Muscle layer of duodenum (tissue), 2 donors: ENCODE measurements around the gene TMED1.

Experiments used
- H3K27ac ChIP-seq: one replicate; pipeline ENCODE4 v1.7.0; 2013; ENCODE audit warnings: mild to moderate bottlenecking, low read length
- H3K27me3 ChIP-seq: one replicate; pipeline ENCODE4 v1.7.0; 2013; ENCODE audit warnings: low read depth, mild to moderate bottlenecking, control low read depth, low read length
- H3K36me3 ChIP-seq, 2 donors: one replicate each; pipeline ENCODE4 v1.7.0; 2013; ENCODE audit warnings: low read length in 2 of 2, control low read depth in 1 of 2, mild to moderate bottlenecking in 1 of 2; ENCODE audit not compliant: insufficient read depth in 2 of 2, control insufficient read depth in 1 of 2
- H3K4me1 ChIP-seq, 2 donors: one replicate each; pipeline ENCODE4 v1.7.0; 2013; ENCODE audit warnings: low read length in 2 of 2, mild to moderate bottlenecking in 2 of 2, control low read depth in 1 of 2, moderate library complexity in 1 of 2; ENCODE audit not compliant: insufficient read depth in 2 of 2, control insufficient read depth in 1 of 2
- H3K4me3 ChIP-seq, 2 donors: one replicate each; pipeline ENCODE4 v1.7.0; 2013; ENCODE audit warnings: low read length in 2 of 2, low read depth in 1 of 2, mild to moderate bottlenecking in 1 of 2
- H3K9me3 ChIP-seq, 2 donors: one replicate each; pipeline ENCODE4 v1.7.0; 2013; ENCODE audit warnings: low read length in 2 of 2, control low read depth in 1 of 2, mild to moderate bottlenecking in 1 of 2; ENCODE audit not compliant: control insufficient read depth in 1 of 2
- donor health status: healthy.

TMED1 gene

DNA sequence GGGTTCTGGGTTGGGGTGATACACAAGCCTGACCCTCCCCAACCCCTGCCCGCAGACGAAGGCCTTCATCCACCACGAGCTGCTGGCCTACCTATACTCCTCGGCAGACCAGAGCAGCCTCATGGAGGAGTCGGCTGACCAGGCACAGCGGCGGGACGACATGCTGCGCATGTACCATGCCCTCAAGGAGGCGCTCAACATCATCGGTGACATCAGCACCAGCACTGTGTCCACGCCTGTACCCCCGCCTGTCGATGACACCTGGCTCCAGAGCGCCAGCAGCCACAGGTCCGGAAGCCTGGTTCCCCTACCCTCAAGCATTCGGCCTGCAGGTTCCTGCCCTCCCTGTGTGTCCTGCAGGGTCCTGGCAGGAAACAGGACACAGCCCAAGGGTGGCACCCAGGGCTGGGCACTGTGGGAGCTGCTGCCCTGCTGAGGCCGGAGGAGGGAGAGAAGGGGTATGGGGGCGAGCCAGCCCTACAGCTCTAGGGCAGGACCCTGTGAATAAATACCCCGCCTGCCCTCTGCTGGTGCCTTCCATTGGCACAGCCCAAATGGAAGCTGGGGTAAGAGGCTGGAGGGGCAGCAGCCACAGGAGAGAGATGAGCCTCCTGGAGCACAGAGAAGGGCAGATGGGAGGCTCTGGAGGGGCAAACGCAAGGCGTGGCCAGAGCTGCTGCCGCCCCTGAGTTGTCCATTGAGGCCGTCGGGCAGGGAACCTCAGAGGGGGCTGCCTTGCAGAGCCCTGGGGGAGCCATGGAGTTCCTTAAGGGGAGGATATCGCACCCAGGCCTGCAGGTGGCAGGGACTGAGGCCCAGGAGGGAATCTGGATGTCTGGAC is 6.8 kb downstream of the TMED1 start:
- Histone ChIP-seq H3K27ac (no peak overlapping the region), H3K36me3 (peaks cover 23 to 75% of the 10 kb centered on the region in 2 donors)

DNA sequence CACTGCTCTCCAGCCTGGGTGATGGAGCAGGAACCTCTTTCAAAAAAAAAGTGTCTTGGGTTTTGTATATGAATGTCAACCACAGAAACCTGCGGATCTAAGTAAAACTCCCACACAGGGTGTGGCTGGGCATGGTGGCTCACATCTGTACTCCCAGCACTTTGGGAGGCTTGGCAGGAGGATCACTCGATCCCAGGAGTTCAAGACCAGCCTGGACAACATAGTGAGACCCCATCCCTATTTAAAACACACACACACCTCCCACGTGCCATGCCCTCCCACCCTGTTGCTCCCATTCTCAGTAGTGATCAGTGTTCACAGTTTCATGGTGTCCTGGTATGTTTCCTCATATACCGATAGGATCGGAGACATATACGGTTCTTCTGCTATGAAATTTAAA is 9.2 kb downstream of the TMED1 start:
- H3K36me3 ChIP-seq: peaks cover 27 to 69% of the 10 kb centered on the region in 2 donors

More for the DNA sequence above, 6.8 kb downstream of the TMED1 start:
- H3K4me1 ChIP-seq: no peaks in the 10 kb centered on the region
- H3K4me3 ChIP-seq: no peak overlapping the region
- no peaks in the 10 kb centered on the region for H3K27me3 ChIP-seq
- no peaks in the 10 kb centered on the region for H3K9me3 ChIP-seq

DNA sequence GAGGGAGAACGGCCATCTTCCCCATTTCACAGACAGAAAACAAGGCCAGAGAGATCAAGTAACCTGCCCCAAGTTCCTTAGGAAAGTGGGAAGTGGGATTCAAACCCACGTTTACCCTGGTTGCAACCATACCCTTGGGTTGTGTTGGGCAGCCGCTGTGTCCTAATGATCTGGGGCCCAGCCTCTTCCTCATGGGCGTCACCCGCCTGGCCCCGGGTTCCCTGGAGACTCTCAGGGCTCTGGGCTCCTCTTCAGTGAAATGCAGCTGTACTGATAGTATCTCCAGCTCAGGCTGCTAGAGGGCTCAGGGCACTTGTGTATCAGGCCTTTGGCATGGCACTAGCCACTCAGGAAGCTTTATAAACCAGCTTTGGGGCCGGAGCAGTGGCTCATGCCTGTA is 9.8 kb downstream of the TMED1 start:
- H3K27me3 ChIP-seq: no peaks in the 10 kb centered on the region
- H3K27ac ChIP-seq: no peak overlapping the region
- peaks cover 28 to 69% of the 10 kb centered on the region in 2 donors for H3K36me3 ChIP-seq
- no peaks in the 10 kb centered on the region for H3K4me1 ChIP-seq
- no peak overlapping the region for H3K4me3 ChIP-seq
- no peaks in the 10 kb centered on the region for H3K9me3 ChIP-seq

More for the DNA sequence above, 9.2 kb downstream of the TMED1 start:
- no peak overlapping the region for H3K27ac ChIP-seq
- no peaks in the 10 kb centered on the region for H3K4me1 ChIP-seq
- H3K9me3 ChIP-seq: no peaks in the 10 kb centered on the region
- no peaks in the 10 kb centered on the region for H3K27me3 ChIP-seq
- no peak overlapping the region for H3K4me3 ChIP-seq

DNA sequence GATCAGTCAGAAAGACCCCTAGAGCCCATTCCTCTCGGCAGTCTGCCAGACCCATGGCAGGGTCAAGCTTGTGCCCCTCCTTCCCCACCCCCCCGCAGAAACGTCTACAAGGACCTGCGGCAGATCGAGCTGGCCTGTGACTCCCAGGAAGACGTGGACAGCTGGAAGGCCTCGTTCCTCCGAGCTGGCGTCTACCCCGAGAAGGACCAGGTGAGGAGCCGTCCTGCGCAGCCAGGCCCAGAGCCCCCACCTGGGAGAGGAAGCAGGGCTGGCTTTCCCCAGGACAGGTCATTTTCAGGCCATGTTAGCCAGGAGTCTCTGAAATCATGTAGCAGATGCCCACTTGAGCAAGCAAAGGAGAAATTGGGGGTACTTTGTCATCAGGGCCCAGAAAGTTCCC is 12.3 kb downstream of the TMED1 start:
- Histone ChIP-seq H3K27ac (no peak overlapping the region), H3K36me3 (peaks cover 42 to 61% of the 10 kb centered on the region in 2 donors), H3K4me3 (no peak overlapping the region), H3K9me3 (no peaks in the 10 kb centered on the region), H3K4me1 (no peaks in the 10 kb centered on the region), H3K27me3 (no peaks in the 10 kb centered on the region)

DNA sequence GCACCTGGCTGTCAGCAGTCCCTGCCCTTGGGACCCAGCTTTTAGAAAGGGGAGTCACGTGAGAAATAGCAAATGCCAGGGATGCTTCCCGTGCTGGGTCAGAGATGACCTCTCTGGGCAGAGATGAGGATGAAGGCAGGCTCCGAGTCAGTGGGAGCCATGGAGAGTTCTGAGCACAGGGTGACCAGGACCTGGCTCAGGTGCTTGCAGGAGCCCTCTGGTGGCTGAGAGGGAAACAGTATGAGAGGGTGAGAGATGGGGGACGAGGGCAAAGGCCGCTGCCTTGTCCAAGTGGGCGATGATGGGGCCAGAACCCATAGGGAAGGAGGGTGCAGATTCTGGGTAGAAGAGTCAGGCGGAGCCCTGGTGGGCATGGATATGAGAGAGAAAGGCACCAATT is 15.8 kb downstream of the TMED1 start:
- Histone ChIP-seq H3K9me3 (no peaks in the 10 kb centered on the region), H3K27me3 (no peaks in the 10 kb centered on the region), H3K4me3 (no peak overlapping the region), H3K36me3 (peaks cover 35 to 69% of the 10 kb centered on the region in 2 donors), H3K27ac (no peak overlapping the region), H3K4me1 (no peaks in the 10 kb centered on the region)

DNA sequence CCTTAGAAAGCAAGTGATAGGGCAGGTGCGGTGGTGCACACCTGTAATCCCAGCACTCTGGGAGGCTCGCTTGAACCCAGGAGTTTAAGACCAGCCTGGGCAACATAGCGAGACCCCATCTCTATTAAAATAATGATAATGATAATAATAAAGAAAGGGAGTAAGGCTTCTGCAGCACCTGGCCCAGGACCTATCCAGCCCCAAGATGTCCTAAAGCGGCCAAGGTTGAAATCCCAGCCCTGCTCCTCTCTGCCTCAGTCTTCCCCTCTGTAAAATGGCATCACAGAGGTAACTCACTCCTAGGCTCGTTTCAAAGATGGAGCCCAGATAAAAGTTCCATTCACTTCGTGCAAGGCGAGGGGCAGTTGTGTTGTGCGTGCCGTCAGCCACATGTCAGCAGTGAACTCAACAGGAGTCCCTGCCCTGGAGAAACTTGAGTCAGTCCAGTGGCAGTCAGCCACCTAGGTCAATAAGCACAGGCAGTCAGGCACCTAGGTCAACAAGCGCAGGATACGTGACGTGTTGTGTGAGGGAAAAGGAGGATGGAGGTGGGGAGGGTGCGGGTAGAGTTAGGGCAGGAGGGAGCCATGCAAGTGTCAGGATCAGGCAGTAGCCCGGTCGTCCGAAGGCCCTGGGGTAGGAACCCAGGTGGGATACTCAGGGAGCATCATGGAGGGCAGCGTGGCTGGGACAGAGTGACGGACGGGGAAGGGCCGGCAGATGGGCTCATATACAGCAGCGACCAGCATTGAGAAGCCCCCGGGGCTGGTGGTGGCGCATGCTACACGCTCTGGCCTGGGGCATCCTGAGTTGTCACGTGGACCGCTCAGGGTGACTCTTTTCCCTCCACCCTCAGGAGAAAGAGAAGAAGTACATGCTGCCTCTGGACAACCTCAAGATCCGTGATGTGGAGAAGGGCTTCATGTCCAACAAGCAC is 16.6 kb downstream of the TMED1 start:
- no peak overlapping the region for H3K4me3 ChIP-seq
- H3K4me1 ChIP-seq: no peaks in the 10 kb centered on the region
- peaks cover 33 to 68% of the 10 kb centered on the region in 2 donors for H3K36me3 ChIP-seq
- H3K9me3 ChIP-seq: no peaks in the 10 kb centered on the region
- H3K27ac ChIP-seq: no peak overlapping the region
- H3K27me3 ChIP-seq: no peaks in the 10 kb centered on the region

DNA sequence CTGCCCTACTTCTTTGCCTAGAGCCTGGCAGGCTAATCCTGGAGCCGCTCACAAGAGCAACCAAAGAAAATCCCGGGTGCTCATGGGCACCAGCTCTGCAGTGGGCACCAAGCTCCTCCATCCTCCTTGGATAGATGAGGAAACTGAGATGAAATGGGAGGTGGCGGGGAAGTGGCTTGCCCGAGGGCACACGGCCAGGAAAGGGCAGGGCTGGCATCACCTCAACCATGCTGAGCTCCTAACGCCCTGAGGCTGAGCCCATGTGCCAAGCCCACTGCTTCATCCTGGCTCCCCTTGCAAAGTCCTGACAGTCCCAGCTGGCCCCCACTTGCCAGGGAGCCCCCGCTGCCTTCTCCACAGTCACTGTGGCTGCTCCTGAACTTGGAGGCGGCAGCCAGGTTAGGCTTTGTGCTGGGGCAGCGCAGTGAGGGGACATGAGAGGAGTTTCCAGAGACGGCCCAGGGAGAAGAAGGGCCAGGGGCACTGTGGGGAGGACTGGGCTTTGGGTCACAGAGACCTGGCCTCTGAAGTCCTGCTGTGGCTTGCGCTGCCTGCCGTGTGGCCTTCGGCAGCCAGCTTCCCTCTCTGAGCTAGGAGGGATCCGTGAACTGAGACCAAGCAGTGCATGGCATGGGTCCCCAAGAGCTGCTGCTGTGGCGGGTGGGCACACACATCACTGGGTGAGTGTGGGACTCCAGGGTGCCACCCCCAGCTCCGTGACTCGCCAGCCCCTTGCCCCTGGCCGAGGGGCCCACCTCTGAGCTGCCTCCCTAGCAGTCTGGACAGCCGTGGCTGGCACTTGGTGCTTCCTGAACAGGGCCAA is 17.5 kb downstream of the TMED1 start:
- H3K27ac ChIP-seq: no peak overlapping the region

DNA sequence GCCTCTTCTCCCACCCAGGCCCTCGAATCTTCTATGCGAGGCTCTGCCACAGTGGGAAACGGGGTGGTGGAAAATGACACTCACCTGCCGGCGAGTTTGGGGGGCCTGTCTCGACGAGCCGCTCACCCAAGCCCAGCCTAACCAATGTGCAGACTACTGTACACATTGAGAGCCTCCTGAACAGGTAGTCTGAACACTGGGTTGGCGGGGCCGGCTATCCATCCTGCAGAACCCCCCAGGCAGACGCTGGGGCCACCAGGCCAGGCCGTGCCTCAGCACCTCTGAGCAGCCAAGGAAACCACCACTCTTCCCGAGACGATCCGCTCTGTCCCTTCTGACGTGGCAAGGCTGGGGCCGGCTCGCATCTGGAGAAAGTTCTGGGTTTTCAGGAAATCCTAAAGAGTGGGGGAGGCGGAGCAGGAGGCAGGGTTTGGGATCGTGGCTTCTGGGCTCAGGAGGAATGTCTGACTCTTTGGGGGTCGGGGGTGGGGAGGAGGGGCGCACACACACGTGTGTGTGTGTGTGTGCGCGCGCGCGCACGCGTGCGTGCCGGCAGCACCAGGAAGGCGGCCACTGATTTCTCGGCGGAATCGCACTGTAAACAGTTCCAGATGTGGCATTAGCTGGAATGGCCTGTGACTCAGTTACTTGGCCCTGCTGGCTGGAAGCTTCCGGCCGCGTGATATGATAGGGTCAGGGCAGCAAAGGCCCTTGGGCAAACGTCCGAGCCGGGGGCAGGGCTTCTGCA is 18.5 kb downstream of the TMED1 start:
- no peaks in the 10 kb centered on the region for H3K4me1 ChIP-seq
- H3K27ac ChIP-seq: peak overlapping the region; percentile 39
- peaks cover 26 to 66% of the 10 kb centered on the region in 2 donors for H3K36me3 ChIP-seq
- no peaks in the 10 kb centered on the region for H3K27me3 ChIP-seq
- no peaks in the 10 kb centered on the region for H3K9me3 ChIP-seq
- H3K4me3 ChIP-seq: peak overlapping the region in 1 of 2 donors; percentile 33

More for the DNA sequence above, 17.5 kb downstream of the TMED1 start:
- H3K4me3 ChIP-seq: no peak overlapping the region
- H3K4me1 ChIP-seq: no peaks in the 10 kb centered on the region
- H3K9me3 ChIP-seq: no peaks in the 10 kb centered on the region
- peaks cover 28 to 60% of the 10 kb centered on the region in 2 donors for H3K36me3 ChIP-seq
- H3K27me3 ChIP-seq: no peaks in the 10 kb centered on the region

DNA sequence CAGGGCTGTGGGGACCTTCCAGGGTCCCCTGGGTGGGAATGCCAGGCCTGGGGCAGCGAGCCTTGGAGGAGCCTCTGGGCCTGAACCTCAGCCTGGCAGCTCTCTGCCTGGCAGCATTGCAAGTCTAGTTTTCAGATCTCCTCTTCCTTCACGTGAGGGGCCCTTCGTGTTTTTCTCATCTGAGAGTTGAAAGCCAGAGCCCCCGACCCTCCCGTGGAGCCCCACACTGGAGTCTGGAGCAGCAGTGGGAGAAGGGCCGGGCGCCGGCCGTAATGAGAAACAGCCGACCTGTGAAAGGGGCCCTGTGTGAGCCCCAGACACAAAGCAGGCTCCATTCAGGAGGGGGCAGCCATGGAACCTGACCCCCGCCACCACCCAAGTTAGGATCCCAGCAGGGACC is 19.3 kb downstream of the TMED1 start:
- Histone ChIP-seq H3K27me3 (no peaks in the 10 kb centered on the region), H3K4me3 (peak overlapping the region in 1 of 2 donors; percentile 33), H3K27ac (peak overlapping the region; percentile 39), H3K4me1 (no peaks in the 10 kb centered on the region), H3K9me3 (no peaks in the 10 kb centered on the region), H3K36me3 (peaks cover 30 to 71% of the 10 kb centered on the region in 2 donors)

DNA sequence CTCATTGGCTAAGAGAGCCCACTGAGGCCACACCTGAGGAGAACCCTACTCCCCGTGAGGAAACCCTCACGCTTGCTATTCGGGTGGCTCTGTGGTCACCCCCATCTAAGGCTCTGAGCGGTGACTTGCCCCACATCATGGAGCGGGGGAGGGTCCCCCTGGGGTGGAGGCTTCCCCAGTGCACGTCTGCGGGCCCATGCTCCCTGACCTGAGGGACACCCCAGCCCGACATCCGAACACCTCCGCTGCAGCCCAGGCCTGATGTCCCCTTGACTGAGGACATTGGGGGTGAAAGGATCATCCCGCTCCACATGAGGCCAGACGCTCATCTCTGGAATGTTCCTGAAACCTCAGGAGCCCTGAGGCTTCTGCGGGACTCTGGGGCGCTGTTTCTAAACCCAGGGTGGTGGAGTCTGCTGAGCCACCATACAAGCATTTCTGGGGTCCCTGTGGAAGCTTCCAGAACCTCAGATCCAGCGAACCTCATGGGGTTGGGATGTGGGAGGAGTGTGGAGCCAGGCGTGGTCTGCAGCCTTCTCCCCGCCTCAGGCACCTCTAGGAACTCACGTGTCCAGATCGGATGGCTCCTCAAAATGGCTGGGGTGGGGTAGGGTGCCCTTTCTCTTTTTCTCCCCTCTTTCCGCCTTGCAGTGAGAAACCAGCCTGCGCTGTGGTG is 19.9 kb downstream of the TMED1 start:
- Histone ChIP-seq H3K4me3 (peak overlapping the region in 1 of 2 donors; percentile 33), H3K9me3 (no peaks in the 10 kb centered on the region), H3K4me1 (no peaks in the 10 kb centered on the region), H3K36me3 (peaks cover 31 to 70% of the 10 kb centered on the region in 2 donors), H3K27me3 (no peaks in the 10 kb centered on the region), H3K27ac (peak overlapping the region; percentile 39)
